ENCODE data around the gene MRGPRD.

DNA sequence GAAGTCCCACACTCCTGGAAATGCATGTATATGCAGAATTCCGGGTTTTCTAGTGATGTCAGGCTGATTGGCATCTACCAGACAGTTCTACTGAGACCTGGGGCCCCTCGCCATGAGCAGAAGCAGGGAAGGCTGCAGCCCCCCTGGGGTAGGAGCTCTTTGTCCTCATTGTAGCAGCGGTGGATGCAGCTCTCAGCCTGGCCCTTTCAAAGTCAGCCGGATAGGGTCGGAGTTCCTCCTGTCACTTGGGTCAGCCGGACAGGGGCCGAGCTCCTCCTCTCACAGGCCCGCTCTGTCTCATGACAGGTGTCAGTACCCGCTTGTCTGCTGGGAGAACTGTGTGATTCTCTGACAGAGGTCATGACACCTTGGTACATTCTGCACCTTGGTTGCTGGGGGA is 30.0 kb downstream of the MRGPRD start:
- TF ChIP-seq, protein P1, sequence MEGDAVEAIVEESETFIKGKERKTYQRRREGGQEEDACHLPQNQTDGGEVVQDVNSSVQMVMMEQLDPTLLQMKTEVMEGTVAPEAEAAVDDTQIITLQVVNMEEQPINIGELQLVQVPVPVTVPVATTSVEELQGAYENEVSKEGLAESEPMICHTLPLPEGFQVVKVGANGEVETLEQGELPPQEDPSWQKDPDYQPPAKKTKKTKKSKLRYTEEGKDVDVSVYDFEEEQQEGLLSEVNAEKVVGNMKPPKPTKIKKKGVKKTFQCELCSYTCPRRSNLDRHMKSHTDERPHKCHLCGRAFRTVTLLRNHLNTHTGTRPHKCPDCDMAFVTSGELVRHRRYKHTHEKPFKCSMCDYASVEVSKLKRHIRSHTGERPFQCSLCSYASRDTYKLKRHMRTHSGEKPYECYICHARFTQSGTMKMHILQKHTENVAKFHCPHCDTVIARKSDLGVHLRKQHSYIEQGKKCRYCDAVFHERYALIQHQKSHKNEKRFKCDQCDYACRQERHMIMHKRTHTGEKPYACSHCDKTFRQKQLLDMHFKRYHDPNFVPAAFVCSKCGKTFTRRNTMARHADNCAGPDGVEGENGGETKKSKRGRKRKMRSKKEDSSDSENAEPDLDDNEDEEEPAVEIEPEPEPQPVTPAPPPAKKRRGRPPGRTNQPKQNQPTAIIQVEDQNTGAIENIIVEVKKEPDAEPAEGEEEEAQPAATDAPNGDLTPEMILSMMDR (conservative IDR thresholded peaks at IDR 0.05; ENCODE audit: low read length), result no peak
- TF ChIP-seq EZH2phosphoT487 (IDR thresholded peaks at IDR 0.05; ENCODE audit: borderline replicate concordance, low read depth, low read length), result no peak
